HepG2 (cell line): ENCODE results near the gene SRSF6. TPM values are rescaled to one million over a fixed set of nuclear protein-coding genes. Genes with fewer than 3 reads are reported as not detected.
A peak's percentile ranks its signal among the peaks of the same experiment; 100 is the strongest.

Source experiments
- ATAD3A ChIP-seq: sonication (generic); formaldehyde crosslinking; IDR thresholded peaks from 2 replicates; pipeline ENCODE4 v1.4.0; 2020; ENCODE audit warnings: missing genetic modification reagents
- CERS6 ChIP-seq: sonication (generic); formaldehyde crosslinking; IDR thresholded peaks from 2 replicates; pipeline ENCODE4 v1.5.0; 2020; ENCODE audit warnings: missing genetic modification reagents
- DNMT3B ChIP-seq: conservative IDR thresholded peaks from 2 replicates; pipeline ENCODE4 v1.6.1; 2016; ENCODE audit warnings: missing biosample characterization, control low read depth
- FOXK1 ChIP-seq: sonication (generic); formaldehyde crosslinking; IDR thresholded peaks from 2 replicates; pipeline ENCODE4 v1.4.0; 2020; ENCODE audit warnings: low read depth, missing genetic modification reagents, borderline replicate concordance
- IRF2 ChIP-seq: IDR thresholded peaks from 2 replicates; pipeline ENCODE4 v1.6.1; 2018; ENCODE audit warnings: missing genetic modification reagents, missing compliant biosample characterization
- JDP2 ChIP-seq: sonication (generic); formaldehyde crosslinking; IDR thresholded peaks from 2 replicates; pipeline ENCODE4 v1.8.1; 2022; ENCODE audit warnings: missing genetic modification reagents, borderline replicate concordance
- JUND ChIP-seq: sonication (generic); formaldehyde crosslinking; IDR thresholded peaks from 2 replicates; pipeline ENCODE4 v1.8.0; 2022; ENCODE audit warnings: mild to moderate bottlenecking, missing genetic modification reagents
- KAT7 ChIP-seq: IDR thresholded peaks from 2 replicates; pipeline ENCODE4 v1.6.1; 2018; ENCODE audit warnings: borderline replicate concordance, missing compliant biosample characterization
- POLR2AphosphoS2 ChIP-seq: IDR thresholded peaks from 2 replicates; pipeline ENCODE4 v1.6.1; 2011; ENCODE audit warnings: low read depth, low read length, improper control_type of control experiment
- PPARG ChIP-seq: conservative IDR thresholded peaks from 2 replicates; pipeline ENCODE4 v1.6.1; 2016; ENCODE audit warnings: missing biosample characterization, missing genetic modification reagents
- RORA ChIP-seq: sonication (generic); formaldehyde crosslinking; IDR thresholded peaks from 2 replicates; pipeline ENCODE4 v1.5.0; 2020; ENCODE audit warnings: mild to moderate bottlenecking, missing genetic modification reagents, moderate library complexity
- SP1 ChIP-seq, 2 experiments: fragments of 450-650 bp in 1 of 2; sonication (generic) in 1 of 2; formaldehyde crosslinking in 1 of 2; IDR thresholded peaks; 2 replicates each; pipeline versions ENCODE4 v1.4.0 to v1.6.1; 2016 to 2020; ENCODE audit warnings: missing genetic modification reagents in 1 of 2
- ZBTB25 ChIP-seq: IDR thresholded peaks from 2 replicates; pipeline ENCODE4 v1.6.1; 2018; ENCODE audit warnings: missing genetic modification reagents
- ZHX2 ChIP-seq, 2 experiments: sonication (generic) in 1 of 2; formaldehyde crosslinking in 1 of 2; IDR thresholded peaks; 2 replicates each; pipeline versions ENCODE4 v1.6.1 to v1.9.0; 2014 to 2022; ENCODE audit warnings: antibody characterized with exemption in 1 of 2, borderline replicate concordance in 1 of 2, inconsistent platforms in 1 of 2, low read depth in 1 of 2, missing genetic modification reagents in 1 of 2
- ZNF296 ChIP-seq: sonication (generic); formaldehyde crosslinking; conservative IDR thresholded peaks from 2 replicates; pipeline ENCODE4 v1.5.0; 2020; ENCODE audit warnings: mild to moderate bottlenecking, missing genetic modification reagents
- ZNF382 ChIP-seq: sonication (generic); formaldehyde crosslinking; IDR thresholded peaks from 2 replicates; pipeline ENCODE4 v1.5.0; 2020; ENCODE audit warnings: missing genetic modification reagents, mild to moderate bottlenecking, borderline replicate concordance
- ZNF557 ChIP-seq: sonication (generic); formaldehyde crosslinking; IDR thresholded peaks from 2 replicates; pipeline ENCODE4 v1.4.0; 2020; ENCODE audit warnings: missing genetic modification reagents
- ZNF569 ChIP-seq: sonication (generic); formaldehyde crosslinking; IDR thresholded peaks from 2 replicates; pipeline ENCODE4 v1.5.0; 2020; ENCODE audit warnings: mild to moderate bottlenecking, missing genetic modification reagents, moderate library complexity, borderline replicate concordance
- ZNF740 ChIP-seq: sonication (generic); formaldehyde crosslinking; IDR thresholded peaks from 2 replicates; pipeline ENCODE4 v1.4.0; 2020; ENCODE audit warnings: missing genetic modification reagents
- ZNF788 ChIP-seq: sonication (generic); formaldehyde crosslinking; IDR thresholded peaks from 2 replicates; pipeline ENCODE4 v1.5.0; 2020; ENCODE audit warnings: mild to moderate bottlenecking, missing genetic modification reagents, borderline replicate concordance
- ZSCAN21 ChIP-seq: sonication (generic); formaldehyde crosslinking; IDR thresholded peaks from 2 replicates; pipeline ENCODE4 v1.8.0; 2022; ENCODE audit warnings: mild to moderate bottlenecking, missing genetic modification reagents, moderate library complexity, borderline replicate concordance
- polyA plus RNA-seq, 8 experiments: library from polyadenylated mRNA; depleted of rRNA in 3 of 8; stranded (reverse) in 7 of 8; unstranded in 1 of 8; fragments of >200 nt; fragmentation: Illumina TruSeq in 4 of 8; extraction: Trizol in 4 of 8; gene quantifications; 2 replicates each; pipeline versions ENCODE4 v1.2.1 to v1.2.3, GENCODE V29; 2011 to 2016; ENCODE audit warnings: low read depth in 4 of 8, missing spikeins in 1 of 8, mixed read lengths in 1 of 8; ENCODE audit not compliant: insufficient read depth in 1 of 8
- total RNA-seq, 5 experiments: library from RNA; depleted of rRNA; stranded (reverse); fragments of >200 nt; fragmentation: Illumina TruSeq; extraction: Trizol; gene quantifications; 2 replicates each; pipeline ENCODE4 v1.2.3, GENCODE V29; 2016; ENCODE audit warnings: low read depth in 1 of 5

The SRSF6 gene
- total and polyA plus RNA-seq, 2 of the 13 experiments (the other 11 are each of a cell fraction or from before 2014, with no cell fraction given) = 156 to 194 TPM

GRCh38 chr20:43457640-43458421 is at the start of gene SRSF6 (continued):
- TF ChIP-seq ZNF382 (CRISPR knock-in tag) = no peak
- peak; percentile 82 for TF ChIP-seq ZHX2 (IDR thresholded peaks at IDR 0.05; ENCODE audit: low read depth)
- peak; percentile 96 for TF ChIP-seq ZHX2 (CRISPR knock-in tag; IDR thresholded peaks at IDR 0.05; ENCODE audit: borderline replicate concordance)
- TF ChIP-seq ZBTB25 (CRISPR knock-in tag) = peak; percentile 83; the same call in 1 of the 2 replicates
- peak; percentile 84; the same call in 1 of the 2 replicates for TF ChIP-seq ZNF569 (CRISPR knock-in tag)
- peak; percentile 33; the same call in 1 of the 2 replicates for TF ChIP-seq PPARG (CRISPR knock-in tag)
- peak; percentile 87 for TF ChIP-seq ZNF557 (CRISPR knock-in tag)
- peak; percentile 100 for TF ChIP-seq POLR2AphosphoS2
- TF ChIP-seq ZNF296 (CRISPR knock-in tag) = peak; percentile 96
- peak; percentile 62; the same call in 1 of the 2 replicates for TF ChIP-seq ZNF740 (CRISPR knock-in tag)
- peak; percentile 86 for TF ChIP-seq FOXK1 (CRISPR knock-in tag)
- peak; percentile 96 for TF ChIP-seq ZSCAN21 (CRISPR knock-in tag)
- peak; percentile 97 for TF ChIP-seq KAT7 (CRISPR knock-in tag)
- no peak; the same call in 1 of the 2 replicates for TF ChIP-seq JDP2 (CRISPR knock-in tag)
- TF ChIP-seq CERS6 (CRISPR knock-in tag) = peak; percentile 95
- peak; percentile 98 for TF ChIP-seq DNMT3B
- TF ChIP-seq IRF2 (CRISPR knock-in tag) = peak; percentile 82
- TF ChIP-seq ATAD3A (CRISPR knock-in tag) = peak; percentile 43
- TF ChIP-seq SP1 (IDR thresholded peaks at IDR 0.05) = no peak
- peak; percentile 97 for TF ChIP-seq SP1 (CRISPR knock-in tag; IDR thresholded peaks at IDR 0.05)
- peak; percentile 99 for TF ChIP-seq ZNF788 (CRISPR knock-in tag)
- peak; percentile 79 for TF ChIP-seq JUND (CRISPR knock-in tag)
- TF ChIP-seq RORA = peak; percentile 92; the same call in 1 of the 2 replicates
